Measurements from ENCODE around the gene ZSWIM5. TPM values are rescaled to one million over a fixed set of nuclear protein-coding genes. Genes with fewer than 3 reads are reported as not detected.

The ZSWIM5 gene
- total RNA-seq (2022; extraction: Qiagen RNA extraction), result 0.36 to 0.71 TPM (median 0.57 TPM) in 5 replicates

GRCh38 chr1:45205910-45206721, at the start of gene ZSWIM5:
Gene ZSWIM5 (minus strand): TSS chr1:45206605. CDS start chr1:45206350, 255 bp downstream.

DNA sequence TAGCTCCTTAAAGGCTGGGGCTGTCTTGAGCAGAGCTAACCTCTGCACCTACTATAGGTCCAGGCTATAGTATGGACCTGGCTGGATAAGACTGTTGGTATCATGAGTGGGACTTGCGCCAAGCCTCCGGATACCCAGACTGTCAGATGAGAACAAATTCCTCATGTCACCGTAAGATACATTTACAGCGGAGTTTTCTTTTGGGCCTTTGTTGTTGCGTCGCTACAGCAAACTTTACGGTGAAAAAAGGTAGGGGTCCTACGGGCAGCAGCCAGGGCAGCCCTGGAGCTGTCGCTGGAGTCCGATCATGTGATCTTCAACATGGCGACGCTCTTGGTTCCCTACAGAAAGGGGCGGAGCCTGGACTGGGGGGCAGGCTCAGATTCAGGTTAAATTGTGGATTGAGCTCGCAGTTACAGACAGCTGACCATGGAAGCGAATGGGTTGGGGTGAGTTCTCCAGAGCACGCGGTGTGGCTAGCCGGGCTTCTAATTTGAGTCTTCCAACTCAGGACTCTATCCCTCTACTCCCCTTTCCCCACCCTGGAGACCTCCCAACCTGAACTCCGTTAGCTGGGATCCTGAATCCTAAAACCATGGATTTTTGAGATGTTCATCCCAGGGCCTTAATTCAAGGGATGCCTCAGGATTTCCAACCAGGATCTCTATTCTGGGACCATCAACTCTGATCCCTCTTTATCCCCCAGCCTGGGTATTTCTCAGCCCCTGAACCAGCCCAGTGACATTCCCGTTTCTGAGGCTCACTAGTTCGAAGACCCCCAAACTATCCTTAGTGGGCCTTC, 194.4 kb downstream of the ZSWIM5 start, which contains the start of gene UROD:
UROD (plus strand) TSS at position 418 of the 802 bp plus-strand sequence; CDS start at position 430, 12 bp downstream.

DNA sequence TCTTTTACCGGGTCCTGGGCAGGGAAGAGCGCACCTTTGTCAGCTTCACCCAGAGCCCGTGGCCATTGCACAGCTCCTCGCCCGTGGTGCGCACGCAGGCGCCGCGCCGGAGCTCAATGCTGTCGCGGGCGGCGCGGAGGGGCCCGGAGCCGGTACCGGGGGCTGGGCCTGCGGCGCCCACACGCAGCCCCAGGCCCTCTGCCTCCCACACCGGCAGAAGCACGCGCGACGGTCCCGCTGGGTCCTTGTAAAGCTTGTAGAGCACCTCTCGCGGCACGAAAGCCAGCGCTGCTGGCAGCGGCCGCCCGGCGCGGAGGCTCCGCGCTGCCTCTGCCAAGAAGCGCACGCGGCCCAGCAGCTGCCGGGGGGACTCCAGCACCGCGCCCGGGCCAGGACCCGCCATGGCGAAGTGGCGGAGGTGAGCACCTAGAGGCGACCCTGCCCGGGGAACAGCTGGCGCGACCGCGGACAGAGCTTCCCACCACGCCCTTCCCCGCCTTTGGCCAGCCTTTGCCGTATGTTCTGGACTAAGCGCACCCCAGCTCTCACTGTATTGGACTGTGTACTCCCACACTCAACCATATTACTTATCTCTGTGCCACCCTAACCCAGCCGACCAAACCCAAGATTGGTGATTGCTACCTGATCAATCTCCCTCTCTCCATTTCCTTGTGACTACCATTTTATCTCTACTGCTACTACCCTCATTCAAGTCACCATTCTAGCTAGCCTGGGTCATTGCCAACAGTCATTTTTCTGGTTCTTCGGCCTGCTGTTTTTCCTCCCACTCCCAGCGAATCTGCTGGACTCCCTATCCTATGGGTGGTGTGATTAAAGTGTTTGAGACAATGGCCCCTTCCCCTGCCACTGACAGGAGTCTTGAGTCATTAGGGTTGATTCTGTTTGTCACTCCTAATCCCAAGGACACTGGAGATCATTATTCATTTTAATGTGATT, 195.3 kb downstream of the ZSWIM5 start, which contains the start of gene HECTD3:
HECTD3 (minus strand) TSS at position 470 of the 957 bp plus-strand sequence; CDS start at position 403, 67 bp downstream.

Other genes with a start within 250 kb of the ZSWIM5 start
- 16.5 to 17.5 TPM (median 17.4 TPM) in 5 replicates for gene EIF2B3, start 220.0 kb downstream of the ZSWIM5 start, total RNA-seq (2022; extraction: Qiagen RNA extraction)
- 12.1 to 20.0 TPM (median 19.2 TPM) in 5 replicates for gene HECTD3, start 195.3 kb downstream of the ZSWIM5 start, total RNA-seq (2022; extraction: Qiagen RNA extraction)
- gene UROD, start 194.4 kb downstream of the ZSWIM5 start, total RNA-seq (2022; extraction: Qiagen RNA extraction), result 42.4 to 50.3 TPM (median 44.4 TPM) in 5 replicates
- gene HPDL, start 120.3 kb upstream of the ZSWIM5 start, total RNA-seq (2022; extraction: Qiagen RNA extraction), result 2.7 to 3.5 TPM (median 3.2 TPM) in 5 replicates
- 11.0 to 12.9 TPM (median 12.4 TPM) in 5 replicates for gene TOE1, start 133.6 kb upstream of the ZSWIM5 start, total RNA-seq (2022; extraction: Qiagen RNA extraction)
- 7.0 to 9.6 TPM (median 9.1 TPM) in 5 replicates for gene MUTYH, start 133.8 kb upstream of the ZSWIM5 start, total RNA-seq (2022; extraction: Qiagen RNA extraction)